Muscle of arm (tissue), 12 donors: ENCODE data around the gene RWDD2A. TPM values are rescaled to one million over a fixed set of nuclear protein-coding genes. Genes with fewer than 3 reads are reported as not detected.

Source experiments
- DNase-seq: peaks from one replicate; pipeline ENCODE4 v3.0.0-alpha.2; 2013
- polyA plus RNA-seq, 12 donors: library from polyadenylated mRNA; unstranded; fragments of 120-200 nt; gene quantifications; one replicate each; pipeline ENCODE4 v1.2.1, GENCODE V29; 2013; ENCODE audit not compliant: insufficient read length in 12 of 12

The RWDD2A gene
- polyA plus RNA-seq, 12 donors = 3.0 to 5.3 (median 4.2) TPM; not detected in 2

GRCh38 chr6:83193747-83194566, 800 bp downstream of the RWDD2A start:
- peak; percentile 36 for DNase-seq

- no peak for DNase-seq
Observed at GRCh38 chr6:83198486-83199172, 5.5 kb downstream of the RWDD2A start.

- DNase-seq = no peak
Observed at GRCh38 chr6:83199173-83199862, 6.2 kb downstream of the RWDD2A start.

GRCh38 chr6:83199863-83200225, 6.7 kb downstream of the RWDD2A start:
- no peak for DNase-seq

GRCh38 chr6:83202031-83202430, 8.9 kb downstream of the RWDD2A start:
- DNase-seq = no peak

DNA sequence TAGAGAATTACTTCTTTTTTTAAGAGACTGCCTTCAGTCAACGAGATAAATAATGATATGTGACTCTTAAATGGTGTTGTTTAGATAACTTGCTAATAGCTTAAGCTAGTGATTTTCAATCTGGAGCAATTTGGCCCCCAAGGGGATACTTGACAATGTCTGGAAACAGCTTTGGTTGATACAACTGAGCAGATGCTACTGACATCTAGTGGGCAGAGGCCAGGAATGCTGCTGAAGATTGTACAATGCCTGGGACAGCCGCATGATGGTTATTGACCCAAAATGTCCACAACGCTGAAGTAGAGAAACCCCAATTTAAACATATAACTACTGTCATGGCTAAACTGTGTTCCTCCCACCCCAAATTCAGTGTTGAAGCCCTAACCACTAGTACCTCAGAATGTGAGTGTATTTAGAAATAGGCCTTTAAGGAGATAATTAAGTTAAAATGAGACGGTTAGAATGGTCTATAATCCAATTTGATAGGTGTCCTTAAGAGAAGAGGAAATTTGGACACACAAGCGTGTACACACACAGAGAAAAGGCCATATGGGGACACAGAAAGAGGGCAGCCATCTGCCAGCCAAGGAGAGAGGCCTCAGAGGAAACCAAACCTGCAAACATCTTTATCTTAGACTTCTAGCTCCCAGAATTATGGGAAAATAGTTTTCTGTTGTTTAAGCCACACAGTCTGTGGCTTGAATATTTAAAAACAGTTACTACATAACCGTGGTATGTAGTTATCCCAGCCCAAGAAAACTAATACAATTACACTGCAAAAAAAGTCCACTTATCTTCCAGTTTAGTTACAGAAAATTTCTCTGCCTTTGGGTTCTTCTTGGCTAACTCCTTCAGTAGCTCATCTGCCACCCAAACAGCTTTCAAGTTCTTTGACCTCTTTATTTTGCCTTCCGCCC, 22.2 kb downstream of the RWDD2A start:
- peak; percentile 74 for DNase-seq

GRCh38 chr6:83216806-83217205, 23.6 kb downstream of the RWDD2A start:
- no peak for DNase-seq

GRCh38 chr6:83218646-83219045, 25.5 kb downstream of the RWDD2A start:
- DNase-seq = no peak

- DNase-seq = no peak
Observed at GRCh38 chr6:83220121-83220520, 27.0 kb downstream of the RWDD2A start.

- no peak for DNase-seq
Observed at GRCh38 chr6:83221276-83221675, 28.1 kb downstream of the RWDD2A start.

DNA sequence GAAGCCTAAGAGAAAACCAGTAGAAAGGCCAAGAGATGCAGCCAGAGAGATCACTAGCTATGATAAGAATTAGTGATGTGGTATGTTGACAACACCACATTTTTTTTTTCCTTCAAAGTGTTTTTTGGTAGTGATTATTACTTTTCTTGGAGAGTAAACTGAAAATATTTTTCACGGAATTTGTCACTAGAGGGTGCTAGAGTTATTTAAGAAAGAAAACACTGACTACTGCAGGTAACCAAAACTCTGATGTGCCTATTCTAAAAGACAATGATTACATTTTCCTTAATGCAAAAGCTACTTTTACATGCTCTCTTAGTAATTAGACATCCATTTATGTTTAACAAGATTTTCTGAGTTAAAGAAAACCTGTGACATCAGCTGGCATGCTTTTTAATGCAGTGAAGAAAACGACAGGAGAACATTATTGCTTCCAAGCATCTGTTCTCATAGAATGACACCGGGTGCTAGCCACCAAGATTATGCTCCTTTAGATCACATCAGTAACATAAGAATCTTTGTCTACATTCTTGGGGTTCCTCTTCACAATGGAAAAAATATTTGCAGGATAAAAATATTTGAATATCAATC, 28.8 kb downstream of the RWDD2A start:
- peak; percentile 45 for DNase-seq

GRCh38 chr6:83226517-83226916, 33.4 kb downstream of the RWDD2A start:
- DNase-seq = no peak

- peak; percentile 30 for DNase-seq
Observed at GRCh38 chr6:83231146-83231545, 38.0 kb downstream of the RWDD2A start.

DNA sequence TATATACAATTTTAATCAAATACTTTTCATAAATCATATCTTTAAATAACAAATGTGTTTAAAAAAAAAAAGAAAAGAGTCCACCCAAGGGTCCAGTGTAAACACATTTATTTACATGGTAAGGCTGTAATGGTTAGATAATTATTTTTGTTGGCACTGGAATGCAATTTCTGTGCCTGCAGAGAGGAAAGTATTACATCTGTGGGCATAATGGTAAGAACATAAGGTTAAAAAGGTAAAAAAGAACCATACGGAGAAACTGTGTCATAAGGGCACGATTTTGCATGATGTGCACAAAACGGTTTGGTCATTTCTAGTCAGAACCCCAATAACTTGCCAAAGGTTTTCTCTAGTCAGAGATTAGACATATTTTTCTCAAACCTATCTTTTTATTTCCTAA, 54.3 kb downstream of the RWDD2A start:
- DNase-seq = no peak

Other genes with a start within 250 kb of the RWDD2A start
- 10 to 100 TPM in 4 of 12 donors, 1 to 10 TPM in 7, not detected in 1; 5.7 to 25.3 (median 9.2) TPM for gene UBE3D, start 127.5 kb upstream of the RWDD2A start, polyA plus RNA-seq
- gene DOP1A, start 125.7 kb upstream of the RWDD2A start, polyA plus RNA-seq = 10 to 100 TPM in 11 of 12 donors, not detected in 1; 11.8 to 19.4 (median 15.0) TPM
- 10 to 100 TPM in 11 of 12 donors, not detected in 1; 24.1 to 77.4 (median 42.2) TPM for gene PGM3, start 92 bp upstream of the RWDD2A start, polyA plus RNA-seq
- gene ME1, start 237.7 kb downstream of the RWDD2A start, polyA plus RNA-seq = 1 to 10 TPM in 10 of 12 donors, not detected in 2; 1.5 to 2.4 (median 1.9) TPM